Smooth muscle cell (in vitro differentiated cells): ENCODE results near the gene RPLP1. TPM values are rescaled to one million over a fixed set of nuclear protein-coding genes. Genes with fewer than 3 reads are reported as not detected.

Source experiments
- DNase-seq: peaks from one replicate; lab custom pipeline; 2025; ENCODE audit not compliant: unreplicated experiment; lab: John Stamatoyannopoulos, UW
- H2AFZ ChIP-seq: fragments of 200-600 bp; sonication (generic); 2 replicates; pipeline ENCODE4 v1.6.0; 2016; ENCODE audit warnings: antibody characterized with exemption, low read depth, mild to moderate bottlenecking
- H3F3A ChIP-seq: fragments of 200-600 bp; sonication (generic); 2 replicates; pipeline ENCODE4 v1.6.0; 2017; ENCODE audit warnings: antibody characterized with exemption, low read depth
- H3K27ac ChIP-seq: fragments of 200-600 bp; sonication (generic); 2 replicates; pipeline ENCODE4 v1.5.1; 2016; ENCODE audit warnings: low read depth, mild to moderate bottlenecking
- H3K27me3 ChIP-seq: fragments of 200-600 bp; sonication (generic); 2 replicates; pipeline ENCODE4 v1.6.1; 2016; ENCODE audit warnings: low read depth, mild to moderate bottlenecking
- H3K36me3 ChIP-seq: fragments of 200-600 bp; sonication (generic); 2 replicates; pipeline ENCODE4 v1.5.1; 2016; ENCODE audit warnings: low read depth
- H3K4me1 ChIP-seq: fragments of 200-600 bp; sonication (generic); 2 replicates; pipeline ENCODE4 v1.5.1; 2016; ENCODE audit warnings: low read depth
- H3K4me2 ChIP-seq: fragments of 200-600 bp; sonication (generic); 2 replicates; pipeline ENCODE4 v1.6.0; 2016; ENCODE audit warnings: mild to moderate bottlenecking
- H3K4me3 ChIP-seq: fragments of 200-600 bp; sonication (generic); 2 replicates; pipeline ENCODE4 v1.5.1; 2016; ENCODE audit warnings: mild to moderate bottlenecking
- H3K79me2 ChIP-seq: fragments of 200-600 bp; sonication (generic); 2 replicates; pipeline ENCODE4 v1.6.0; 2016; ENCODE audit warnings: low read depth, mild to moderate bottlenecking
- H3K9ac ChIP-seq: fragments of 200-600 bp; sonication (generic); 2 replicates; pipeline ENCODE4 v1.6.0; 2016; ENCODE audit warnings: low read depth
- H3K9me3 ChIP-seq: fragments of 200-600 bp; sonication (generic); replicated peaks from 2 replicates; pipeline ENCODE4 v1.5.1; 2016; ENCODE audit warnings: low read depth
- H4K20me1 ChIP-seq: fragments of 200-600 bp; sonication (generic); 2 replicates; pipeline ENCODE4 v1.6.0; 2016; ENCODE audit warnings: low read depth
- CTCF ChIP-seq: fragments of 200-600 bp; sonication (generic); IDR thresholded peaks from 2 replicates; pipeline ENCODE4 v1.5.1; 2017; ENCODE audit warnings: borderline replicate concordance, mild to moderate bottlenecking, antibody characterized with exemption; ENCODE audit not compliant: insufficient read depth, poor library complexity, severe bottlenecking
- WGBS: methylation state at CpG from one replicate; pipeline ENCODE4 v1.1.7; 2016; ENCODE audit warnings: low lambda C conversion rate; 5-methylcytosine and 5-hydroxymethylcytosine counted together
- polyA plus RNA-seq: library from polyadenylated mRNA; unstranded; fragments of >200 nt; fragmentation: Nextera tagmentation; extraction: Ambion mirVana; gene quantifications from 2 replicates; pipeline ENCODE4 v1.2.1, GENCODE V29; 2016
- total RNA-seq: library from RNA; depleted of rRNA; stranded (reverse); fragments of >200 nt; gene quantifications from 2 replicates; pipeline ENCODE4 v1.2.3, GENCODE V29; 2014

Gene RPLP1
- total and polyA plus RNA-seq, 2 experiments from 2014 or later: 375 to 1,155 TPM

GRCh38 chr15:69415381-69415780, 37.2 kb upstream of the RPLP1 start:
- peaks cover 22% of the 10 kb centered on the region for H4K20me1 ChIP-seq
- no peak for TF ChIP-seq CTCF
- no peak for DNase-seq
- peak overlapping the region; percentile 77 for H3K4me3 ChIP-seq
- peak overlapping the region; percentile 52 for H2AFZ ChIP-seq
- peak overlapping the region; percentile 85 for H3K9ac ChIP-seq
- no peaks in the 10 kb centered on the region for H3K36me3 ChIP-seq
- H3K27ac ChIP-seq: peak overlapping the region; percentile 90
- H3K79me2 ChIP-seq: peaks cover 69% of the 10 kb centered on the region
- 22% methylated on average over 3 of the region's 3 CpGs for WGBS
- H3F3A ChIP-seq: peaks cover 6% of the 10 kb centered on the region
- peaks cover 15% of the 10 kb centered on the region for H3K4me1 ChIP-seq
- H3K4me2 ChIP-seq: peak overlapping the region; percentile 96
- H3K9me3 ChIP-seq: no peaks in the 10 kb centered on the region
- H3K27me3 ChIP-seq: no peaks in the 10 kb centered on the region

- no peak for DNase-seq
- Histone ChIP-seq H3K27me3 (no peaks in the 10 kb centered on the region), H3K9ac (no peak overlapping the region), H3K36me3 (no peaks in the 10 kb centered on the region), H3K4me1 (peaks cover 22% of the 10 kb centered on the region), H3K27ac (no peak overlapping the region), H4K20me1 (peaks cover 8% of the 10 kb centered on the region), H3K4me3 (no peak overlapping the region), H2AFZ (no peak overlapping the region), H3K9me3 (no peaks in the 10 kb centered on the region), H3F3A (peaks cover 12% of the 10 kb centered on the region), H3K79me2 (peaks cover 49% of the 10 kb centered on the region), H3K4me2 (peak overlapping the region; percentile 25)
- no peak for TF ChIP-seq CTCF
Observed at GRCh38 chr15:69417581-69417980, 35.0 kb upstream of the RPLP1 start.

- no peak for TF ChIP-seq CTCF
- H3K79me2 ChIP-seq: peaks cover 26% of the 10 kb centered on the region
Observed at GRCh38 chr15:69421498-69421897, 31.1 kb upstream of the RPLP1 start.

GRCh38 chr15:69422336-69422895, 30.2 kb upstream of the RPLP1 start:
- Histone ChIP-seq H3K79me2 (peaks cover 17% of the 10 kb centered on the region), H4K20me1 (no peaks in the 10 kb centered on the region), H3K4me1 (peaks cover 6% of the 10 kb centered on the region), H3K9ac (no peak overlapping the region), H3F3A (peaks cover 7% of the 10 kb centered on the region), H3K9me3 (no peaks in the 10 kb centered on the region), H3K27me3 (no peaks in the 10 kb centered on the region), H3K4me3 (no peak overlapping the region), H2AFZ (no peak overlapping the region), H3K36me3 (no peaks in the 10 kb centered on the region), H3K27ac (peak overlapping the region; percentile 81), H3K4me2 (peak overlapping the region; percentile 58)
- DNase-seq: no peak
- TF ChIP-seq CTCF: no peak
- WGBS: 61% methylated on average over 4 of the region's 4 CpGs

More at GRCh38 chr15:69421498-69421897, 31.1 kb upstream of the RPLP1 start:
- Histone ChIP-seq H3K4me3 (no peak overlapping the region), H3K9ac (no peak overlapping the region), H3K4me2 (peak overlapping the region; percentile 58), H2AFZ (no peak overlapping the region), H3K27me3 (no peaks in the 10 kb centered on the region), H3K36me3 (no peaks in the 10 kb centered on the region), H3K9me3 (no peaks in the 10 kb centered on the region), H3K27ac (peak overlapping the region; percentile 81), H4K20me1 (no peaks in the 10 kb centered on the region), H3F3A (peaks cover 7% of the 10 kb centered on the region), H3K4me1 (peaks cover 6% of the 10 kb centered on the region)
- DNase-seq: no peak
